Measurements from ENCODE around the gene MRPL36. TPM values are rescaled to one million over a fixed set of nuclear protein-coding genes. Genes with fewer than 3 reads are reported as not detected.
"Not testable (repeated sequence)": the region's sequence is repeated elsewhere in the genome, so short reads cannot be mapped to it uniquely, and the experiment has no call there.

Gene MRPL36
- total RNA-seq, 5 donors from 2014 or later (not counting 1 experiment from before 2014, with no cell fraction given): 10.6 to 32.5 (median 29.8) TPM

DNA sequence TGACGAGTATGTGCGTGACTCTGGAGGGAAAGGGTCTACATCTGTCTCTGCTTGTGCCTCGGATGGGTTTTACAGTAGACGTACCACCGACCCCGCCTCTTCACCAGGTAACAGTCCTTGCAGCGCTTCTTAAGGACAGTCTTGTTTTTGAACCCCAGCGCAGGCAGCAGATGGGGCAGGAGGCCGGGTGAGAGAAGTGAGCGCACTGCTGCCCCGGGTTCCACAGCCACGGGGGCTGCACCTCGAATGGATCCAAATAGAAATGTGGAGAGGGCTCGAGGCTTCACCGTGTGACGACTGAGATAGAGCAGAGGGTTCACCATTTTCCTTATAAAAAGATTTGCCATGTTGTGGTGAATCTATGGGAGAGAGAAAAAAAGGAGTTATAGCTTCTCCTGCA lies 1.0 kb downstream of the MRPL36 start:
- WGBS (ENCODE audit: insufficient coverage): 100% methylated on average over 1 of the region's 16 CpGs
- POLR2A ChIA-PET: not testable (repeated sequence)

DNA sequence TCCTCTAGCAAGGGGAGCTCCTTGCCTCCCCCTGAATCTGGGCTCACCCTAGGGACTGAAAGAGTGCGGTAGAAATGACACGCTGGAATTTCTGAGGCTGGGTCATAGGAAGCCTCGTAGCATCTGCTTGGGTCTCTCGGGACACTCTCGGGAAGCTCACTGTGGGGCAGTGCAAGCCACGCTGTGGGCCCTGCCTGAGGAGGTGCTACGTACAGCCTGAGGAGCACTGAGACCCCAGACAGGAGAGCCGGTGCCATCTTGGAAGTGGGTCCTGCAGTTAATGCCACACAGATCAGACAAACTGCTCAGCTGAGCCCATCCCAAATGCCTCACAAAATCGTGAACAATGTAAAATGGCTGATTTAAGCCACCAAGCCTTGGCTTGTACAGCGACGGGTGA lies 1.8 kb downstream of the MRPL36 start:
- peaks cover 28% of the 10 kb centered on the region for H3K36me3 Mint-ChIP-seq
- Histone ChIP-seq H3K27ac (ENCODE audit: low read length) (no peak overlapping the region), H3K27me3 (replicated peaks in 1 of 2; ENCODE audit: control insufficient read depth in 2 of 2, extremely low read depth in 1 of 2, insufficient read depth in 2 of 2, low read length in 1 of 2) (no peaks in the 10 kb centered on the region), H3K36me3 (ENCODE audit: control insufficient read depth in 2 of 2, extremely low read depth in 1 of 2, insufficient read depth in 1 of 2, low read length in 1 of 2) (peaks cover 2 to 20% of the 10 kb centered on the region in 2 donors), H3K9me3 (no peaks in the 10 kb centered on the region), H3K4me3 (ENCODE audit: control insufficient read depth in 1 of 2, extremely low read depth in 1 of 2, low read length in 1 of 2) (no peak overlapping the region), H3K4me1 (ENCODE audit: control insufficient read depth in 1 of 2, extremely low read depth in 1 of 2, insufficient read depth in 2 of 2, low read length in 2 of 2) (peaks cover 12 to 50% of the 10 kb centered on the region in 2 experiments)
- H3K4me1 Mint-ChIP-seq: peaks cover 49 to 66% (median 61%) of the 10 kb centered on the region in 3 donors
- H3K27me3 Mint-ChIP-seq: no peaks in the 10 kb centered on the region
- H3K9me3 Mint-ChIP-seq: no peaks in the 10 kb centered on the region
- DNase-seq (no peak), ATAC-seq (replicated peaks in 1 of 4) (no peak)
- CTCF ChIA-PET: no interaction called here
- WGBS (ENCODE audit: insufficient coverage): 92% methylated on average over 9 of the region's 11 CpGs
- POLR2A ChIA-PET: no interaction called here
- H3K27ac Mint-ChIP-seq: peak overlapping the region; percentile 22 to 36
- H3K4me3 Mint-ChIP-seq: peak overlapping the region; percentile 34 to 99 (median 98)

More for the DNA sequence above, 1.0 kb downstream of the MRPL36 start:
- H3K27me3 Mint-ChIP-seq; H3K9me3 Mint-ChIP-seq; H3K27me3 ChIP-seq (replicated peaks in 1 of 2; ENCODE audit: control insufficient read depth in 2 of 2, extremely low read depth in 1 of 2, insufficient read depth in 2 of 2, low read length in 1 of 2); H3K9me3 ChIP-seq; CTCF ChIA-PET; ATAC-seq (replicated peaks in 1 of 4); H3K27ac ChIP-seq (ENCODE audit: low read length); DNase-seq: not testable (repeated sequence)
- Mint-ChIP-seq H3K4me1 (peaks cover 50 to 66% (median 61%) of the 10 kb centered on the region in 3 donors), H3K27ac (peak overlapping the region; percentile 42 to 73), H3K36me3 (peaks cover 36% of the 10 kb centered on the region), H3K4me3 (peak overlapping the region; percentile 98 to 99 (median 98))
- peak overlapping the region; percentile 61 to 85 for H3K4me3 ChIP-seq (ENCODE audit: control insufficient read depth in 1 of 2, extremely low read depth in 1 of 2, low read length in 1 of 2)
- peaks cover 5 to 27% of the 10 kb centered on the region in 2 donors for H3K36me3 ChIP-seq (ENCODE audit: control insufficient read depth in 2 of 2, extremely low read depth in 1 of 2, insufficient read depth in 1 of 2, low read length in 1 of 2)
- peaks cover 12 to 43% of the 10 kb centered on the region in 2 experiments for H3K4me1 ChIP-seq (ENCODE audit: control insufficient read depth in 1 of 2, extremely low read depth in 1 of 2, insufficient read depth in 2 of 2, low read length in 2 of 2)

DNA sequence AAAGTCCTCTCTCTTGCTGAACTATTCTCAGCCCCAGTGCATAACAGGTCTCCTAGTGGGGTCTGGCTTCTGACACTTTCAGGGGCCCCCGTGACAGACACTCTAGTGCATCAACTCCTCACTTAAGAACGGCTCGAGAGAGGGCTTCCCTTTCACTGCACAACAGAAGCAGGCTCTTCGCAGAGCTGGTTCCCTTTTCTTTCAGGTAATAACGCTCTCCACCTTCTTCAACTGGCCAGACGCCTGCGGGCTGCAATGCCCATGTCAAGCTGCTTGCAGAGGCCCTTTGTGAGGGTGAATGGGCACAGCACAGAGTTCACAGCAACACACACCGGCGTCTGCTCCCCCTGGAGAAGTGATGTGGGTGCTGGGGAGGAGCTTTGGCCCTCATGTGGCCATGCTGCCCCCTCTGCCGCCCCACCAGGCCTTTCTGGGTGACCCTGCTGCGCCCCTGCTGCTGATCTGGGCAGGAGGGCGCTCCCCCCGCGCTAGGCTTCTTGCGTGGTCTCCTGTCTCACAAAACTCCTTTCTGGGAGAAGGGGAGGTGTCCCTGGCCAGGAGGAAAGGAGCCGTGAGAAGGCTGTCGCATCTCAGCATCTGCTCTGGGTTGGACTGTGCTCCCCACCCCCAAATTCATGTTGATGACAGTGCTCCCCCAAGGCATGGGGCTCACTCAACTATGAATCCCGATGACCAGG lies 2.4 kb downstream of the MRPL36 start:
- WGBS (ENCODE audit: insufficient coverage): 97% methylated on average over 9 of the region's 18 CpGs

DNA sequence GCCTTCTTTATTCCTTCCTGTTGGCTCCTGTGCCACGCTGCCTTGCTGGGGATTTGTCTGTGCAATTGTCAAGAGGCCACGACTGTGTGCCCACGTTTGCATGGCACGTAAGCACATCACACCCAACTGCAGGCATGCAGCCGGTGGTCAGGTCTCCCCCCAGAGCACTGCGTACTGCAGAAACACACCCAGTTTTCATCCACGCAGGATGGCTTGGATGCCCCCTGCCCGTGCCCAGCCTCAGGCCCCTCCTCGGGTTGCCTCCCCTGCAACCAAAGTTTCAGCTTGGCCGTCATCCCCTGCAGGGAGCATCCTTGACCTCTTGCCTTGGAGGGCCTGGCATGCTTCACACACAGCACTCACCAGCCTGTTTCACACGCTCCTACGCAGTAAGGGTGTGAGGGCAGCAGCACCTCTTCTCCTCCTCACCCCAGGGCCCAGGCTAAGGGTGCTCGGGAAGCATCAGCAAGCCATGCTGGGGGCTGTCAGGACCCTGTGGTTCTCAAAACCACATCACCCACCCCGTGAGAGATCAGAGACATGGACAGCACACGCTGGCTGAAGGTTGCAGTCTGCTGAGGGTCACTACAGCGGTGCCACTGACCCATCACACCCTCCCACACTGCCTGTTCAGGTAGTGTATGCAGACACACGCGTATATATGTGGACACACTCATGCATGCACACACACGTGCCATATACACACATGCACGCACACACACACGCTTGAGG lies 3.1 kb downstream of the MRPL36 start:
- no peak overlapping the region for H3K4me3 ChIP-seq (ENCODE audit: control insufficient read depth in 1 of 2, extremely low read depth in 1 of 2, low read length in 1 of 2)
- Mint-ChIP-seq H3K9me3 (no peaks in the 10 kb centered on the region), H3K4me1 (peaks cover 53 to 68% (median 64%) of the 10 kb centered on the region in 3 donors), H3K4me3 (peak overlapping the region in 1 of 3 donors; percentile 17), H3K36me3 (peaks cover 24% of the 10 kb centered on the region), H3K27me3 (no peaks in the 10 kb centered on the region), H3K27ac (no peak overlapping the region)
- ChIA-PET POLR2A (no interaction called here), CTCF (no interaction called here)
- no peak for DNase-seq
- H3K4me1 ChIP-seq (ENCODE audit: control insufficient read depth in 1 of 2, extremely low read depth in 1 of 2, insufficient read depth in 2 of 2, low read length in 2 of 2): peaks cover 9 to 58% of the 10 kb centered on the region in 2 experiments
- no peaks in the 10 kb centered on the region for H3K27me3 ChIP-seq (replicated peaks in 1 of 2; ENCODE audit: control insufficient read depth in 2 of 2, extremely low read depth in 1 of 2, insufficient read depth in 2 of 2, low read length in 1 of 2)
- H3K9me3 ChIP-seq: no peaks in the 10 kb centered on the region
- no peak overlapping the region for H3K27ac ChIP-seq (ENCODE audit: low read length)
- peaks cover 0 to 17% of the 10 kb centered on the region in 2 donors for H3K36me3 ChIP-seq (ENCODE audit: control insufficient read depth in 2 of 2, extremely low read depth in 1 of 2, insufficient read depth in 1 of 2, low read length in 1 of 2)
- WGBS (ENCODE audit: insufficient coverage): 94% methylated on average over 15 of the region's 21 CpGs
- ATAC-seq (replicated peaks in 1 of 4): no peak

More for the DNA sequence above, 2.4 kb downstream of the MRPL36 start:
- H3K36me3 Mint-ChIP-seq: peaks cover 27% of the 10 kb centered on the region
- no peak for ATAC-seq (replicated peaks in 1 of 4)
- no peaks in the 10 kb centered on the region for H3K9me3 Mint-ChIP-seq
- no peaks in the 10 kb centered on the region for H3K27me3 Mint-ChIP-seq
- Histone ChIP-seq H3K36me3 (ENCODE audit: control insufficient read depth in 2 of 2, extremely low read depth in 1 of 2, insufficient read depth in 1 of 2, low read length in 1 of 2) (peaks cover 0 to 17% of the 10 kb centered on the region in 2 donors), H3K27me3 (replicated peaks in 1 of 2; ENCODE audit: control insufficient read depth in 2 of 2, extremely low read depth in 1 of 2, insufficient read depth in 2 of 2, low read length in 1 of 2) (no peaks in the 10 kb centered on the region), H3K4me1 (ENCODE audit: control insufficient read depth in 1 of 2, extremely low read depth in 1 of 2, insufficient read depth in 2 of 2, low read length in 2 of 2) (peaks cover 13 to 56% of the 10 kb centered on the region in 2 experiments), H3K4me3 (ENCODE audit: control insufficient read depth in 1 of 2, extremely low read depth in 1 of 2, low read length in 1 of 2) (no peak overlapping the region), H3K27ac (ENCODE audit: low read length) (no peak overlapping the region), H3K9me3 (no peaks in the 10 kb centered on the region)
- H3K27ac Mint-ChIP-seq: no peak overlapping the region
- ChIA-PET CTCF (no interaction called here), POLR2A (no interaction called here)
- peaks cover 52 to 68% (median 62%) of the 10 kb centered on the region in 3 donors for H3K4me1 Mint-ChIP-seq
- H3K4me3 Mint-ChIP-seq: peak overlapping the region in 1 of 3 donors; percentile 99
- no peak for DNase-seq

DNA sequence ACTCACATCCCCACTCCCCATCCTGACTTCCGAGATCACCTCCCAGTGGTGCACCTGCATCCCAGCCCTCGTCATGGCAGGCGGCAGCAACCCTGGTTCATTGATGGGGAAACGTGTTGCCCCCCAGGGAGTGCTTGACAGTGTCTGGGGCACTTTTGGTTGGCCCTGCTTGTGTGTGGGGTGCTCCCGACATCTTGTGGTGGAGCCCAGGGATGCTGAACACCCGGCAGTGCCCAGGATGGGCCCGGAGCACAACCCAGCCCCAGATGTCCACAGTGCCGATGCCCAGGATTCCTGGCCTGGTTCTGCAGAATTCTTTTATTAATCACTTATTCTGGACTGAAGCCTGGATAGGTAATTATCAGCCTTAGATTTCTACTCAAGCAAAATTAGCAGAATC lies 3.7 kb downstream of the MRPL36 start:
- Histone ChIP-seq H3K27me3 (replicated peaks in 1 of 2; ENCODE audit: control insufficient read depth in 2 of 2, extremely low read depth in 1 of 2, insufficient read depth in 2 of 2, low read length in 1 of 2) (no peaks in the 10 kb centered on the region), H3K36me3 (ENCODE audit: control insufficient read depth in 2 of 2, extremely low read depth in 1 of 2, insufficient read depth in 1 of 2, low read length in 1 of 2) (peaks cover 0 to 17% of the 10 kb centered on the region in 2 donors), H3K4me3 (ENCODE audit: control insufficient read depth in 1 of 2, extremely low read depth in 1 of 2, low read length in 1 of 2) (no peak overlapping the region), H3K9me3 (no peaks in the 10 kb centered on the region), H3K4me1 (ENCODE audit: control insufficient read depth in 1 of 2, extremely low read depth in 1 of 2, insufficient read depth in 2 of 2, low read length in 2 of 2) (peaks cover 9 to 62% of the 10 kb centered on the region in 2 experiments), H3K27ac (ENCODE audit: low read length) (no peak overlapping the region)
- Mint-ChIP-seq H3K36me3 (peaks cover 24% of the 10 kb centered on the region), H3K27ac (no peak overlapping the region), H3K9me3 (no peaks in the 10 kb centered on the region), H3K4me1 (peaks cover 56 to 74% (median 69%) of the 10 kb centered on the region in 3 donors), H3K27me3 (no peaks in the 10 kb centered on the region), H3K4me3 (no peak overlapping the region)
- ChIA-PET POLR2A (no interaction called here), CTCF (no interaction called here)
- ATAC-seq (replicated peaks in 1 of 4) (no peak), DNase-seq (no peak)
- WGBS (ENCODE audit: insufficient coverage): 95% methylated on average over 7 of the region's 8 CpGs

DNA sequence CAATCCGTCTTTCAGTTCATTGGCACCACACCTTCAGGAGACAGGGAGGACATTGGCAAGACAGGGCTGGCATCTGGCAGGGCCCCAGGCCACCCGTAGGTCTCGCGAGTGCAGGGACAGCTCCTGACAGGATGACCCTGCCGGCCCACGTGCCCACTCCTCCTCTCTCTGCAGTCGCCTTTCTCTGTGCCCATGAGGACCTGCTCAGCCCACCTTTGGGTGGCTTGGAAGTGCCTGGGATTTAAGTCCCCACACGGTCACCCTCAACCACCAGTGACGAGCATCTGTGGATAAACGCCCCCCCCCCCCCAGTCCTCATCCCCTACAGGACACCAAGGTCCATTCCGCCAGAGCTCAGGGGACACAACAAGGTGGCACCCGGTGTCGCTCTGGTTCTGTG lies 4.1 kb downstream of the MRPL36 start:
- 79% methylated on average over 7 of the region's 13 CpGs for WGBS (ENCODE audit: insufficient coverage)
- peaks cover 56 to 73% (median 69%) of the 10 kb centered on the region in 3 donors for H3K4me1 Mint-ChIP-seq

More for the DNA sequence above, 4.1 kb downstream of the MRPL36 start:
- peaks cover 24% of the 10 kb centered on the region for H3K36me3 Mint-ChIP-seq
- no peak overlapping the region for H3K27ac ChIP-seq (ENCODE audit: low read length)
- ChIA-PET POLR2A (no interaction called here), CTCF (no interaction called here)
- DNase-seq (no peak), ATAC-seq (replicated peaks in 1 of 4) (no peak)
- H3K4me3 Mint-ChIP-seq: no peak overlapping the region
- no peaks in the 10 kb centered on the region for H3K27me3 ChIP-seq (replicated peaks in 1 of 2; ENCODE audit: control insufficient read depth in 2 of 2, extremely low read depth in 1 of 2, insufficient read depth in 2 of 2, low read length in 1 of 2)
- H3K36me3 ChIP-seq (ENCODE audit: control insufficient read depth in 2 of 2, extremely low read depth in 1 of 2, insufficient read depth in 1 of 2, low read length in 1 of 2): peaks cover 0 to 17% of the 10 kb centered on the region in 2 donors
- H3K27me3 Mint-ChIP-seq: no peaks in the 10 kb centered on the region
- H3K9me3 Mint-ChIP-seq: no peaks in the 10 kb centered on the region
- H3K4me1 ChIP-seq (ENCODE audit: control insufficient read depth in 1 of 2, extremely low read depth in 1 of 2, insufficient read depth in 2 of 2, low read length in 2 of 2): peaks cover 9 to 60% of the 10 kb centered on the region in 2 experiments
- H3K27ac Mint-ChIP-seq: peak overlapping the region; percentile 3 to 5
- H3K9me3 ChIP-seq: no peaks in the 10 kb centered on the region
- no peak overlapping the region for H3K4me3 ChIP-seq (ENCODE audit: control insufficient read depth in 1 of 2, extremely low read depth in 1 of 2, low read length in 1 of 2)
